ENCODE data around the gene ACKR3.

- TF ChIP-seq EZH2phosphoT487 (IDR thresholded peaks at IDR 0.05; ENCODE audit: borderline replicate concordance, low read depth, low read length) (no peak), CTCF (conservative IDR thresholded peaks at IDR 0.05; ENCODE audit: low read length) (no peak)
Measured at GRCh38 chr2:236574424-236575145, 5.0 kb downstream of the ACKR3 start.
